Kidney (tissue), 14 donors: ENCODE results near the gene MYO5B. TPM values are rescaled to one million over a fixed set of nuclear protein-coding genes. Genes with fewer than 3 reads are reported as not detected.

ENCODE experiments used
- DNase-seq, 5 donors: peaks; one replicate each; pipeline ENCODE4 v3.0.0-alpha.2; 2013 to 2020
- FAIRE-seq: peaks from 2 replicates; lab custom pipeline; 2012; peaks lifted over from hg19 to GRCh38; lab: Jason Lieb, UNC
- H3K27ac ChIP-seq, 2 donors: one replicate each; pipeline ENCODE4 v1.7.0; 2013; ENCODE audit warnings: low read depth in 2 of 2, low read length in 2 of 2, inconsistent platforms in 1 of 2
- H3K27me3 ChIP-seq: one replicate; pipeline ENCODE4 v1.7.1; 2013; ENCODE audit warnings: low read length, inconsistent platforms; ENCODE audit not compliant: control insufficient read depth, insufficient read depth
- H3K36me3 ChIP-seq, 3 donors: one replicate each; pipeline versions ENCODE4 v1.7.0 to v1.7.1; 2013; ENCODE audit warnings: low read length in 3 of 3, control low read depth in 1 of 3, inconsistent platforms in 1 of 3; ENCODE audit not compliant: insufficient read depth in 3 of 3, control insufficient read depth in 2 of 3
- H3K4me1 ChIP-seq, 3 donors: one replicate each; pipeline versions ENCODE4 v1.7.0 to v1.7.1; 2013; ENCODE audit warnings: low read length in 3 of 3, inconsistent platforms in 1 of 3, low read depth in 1 of 3; ENCODE audit not compliant: control insufficient read depth in 2 of 3, insufficient read depth in 2 of 3
- H3K4me3 ChIP-seq, 3 donors: one replicate each; pipeline versions ENCODE4 v1.7.0 to v1.8.1; 2013; ENCODE audit warnings: low read length in 3 of 3, control low read depth in 1 of 3, inconsistent platforms in 1 of 3
- H3K9ac ChIP-seq, 3 donors: one replicate each; pipeline versions ENCODE4 v1.7.0 to v1.7.1; 2013; ENCODE audit warnings: low read length in 3 of 3, control low read depth in 1 of 3, inconsistent platforms in 1 of 3
- H3K9me3 ChIP-seq, 3 donors: one replicate each; pipeline versions ENCODE4 v1.7.0 to v1.7.1; 2013; ENCODE audit warnings: low read length in 3 of 3, control low read depth in 1 of 3, inconsistent platforms in 1 of 3; ENCODE audit not compliant: control insufficient read depth in 2 of 3, insufficient read depth in 1 of 3
- CTCF ChIP-seq: IDR thresholded peaks from 3 replicates; pipeline ENCODE4 v1.5.1; 2012; ENCODE audit warnings: mild to moderate bottlenecking, moderate library complexity, borderline replicate concordance; ENCODE audit not compliant: insufficient read depth; ENCODE audit errors: extremely low read depth
- intact Hi-C: fragments of 100-400 bp; cut with DNase I; formaldehyde crosslinking; loops from one replicate; pipeline ENCODE4 v1.11.1; 2022
- polyA plus RNA-seq: library from polyadenylated mRNA; stranded (reverse); fragments of 350-450 nt; fragmentation: Illumina TruSeq; extraction: RNeasy Lipid Tissue Mini Kit (QIAGEN cat#74804); gene quantifications from one replicate; pipeline ENCODE4 v1.2.3, GENCODE V29; 2014; ENCODE audit warnings: low read depth, low replicate concordance; ENCODE audit not compliant: insufficient read depth
- total RNA-seq: library from RNA; stranded (reverse); fragmentation: NEBNext Ultra II Directional; extraction: Animal tissue kit (Norgen Biotek cat#: 25700); gene quantifications from one replicate; pipeline ENCODE4 v1.2.1, GENCODE V29; 2021
- donor health status: control.
- donor health status: control.
- donor health status: control.
- donor health status: control.
- donor health status: control.
- donor health status: DM: yes; HTN: yes; CAD: no.
- donor health status: Normal renal cell carcinoma (clear cell type).

Gene MYO5B
- total and polyA plus RNA-seq, 2 donors from 2014 or later = 17.8 to 43.8 TPM

- no peaks in the 10 kb centered on the region for H3K36me3 ChIP-seq
- DNase-seq (no peak), FAIRE-seq (no peak)
- no peaks in the 10 kb centered on the region for H3K27me3 ChIP-seq
- no peak overlapping the region for H3K4me3 ChIP-seq
- no peak for TF ChIP-seq CTCF
- H3K4me1 ChIP-seq = no peaks in the 10 kb centered on the region
- H3K9me3 ChIP-seq = no peaks in the 10 kb centered on the region
- H3K27ac ChIP-seq = no peak overlapping the region
- no peak overlapping the region for H3K9ac ChIP-seq
- intact Hi-C loops = no loop called here
These were observed 104.3 kb downstream of the MYO5B start for GRCh38 chr18:50090370-50091312.

GRCh38 chr18:50089702-50090101, 105.2 kb downstream of the MYO5B start:
- Histone ChIP-seq H3K9me3 (no peaks in the 10 kb centered on the region), H3K4me1 (no peaks in the 10 kb centered on the region), H3K27me3 (no peaks in the 10 kb centered on the region), H3K36me3 (no peaks in the 10 kb centered on the region), H3K9ac (no peak overlapping the region), H3K27ac (no peak overlapping the region), H3K4me3 (no peak overlapping the region)
- intact Hi-C loops = no loop called here
- FAIRE-seq (no peak), DNase-seq (no peak)
- no peak for TF ChIP-seq CTCF

- Histone ChIP-seq H3K27ac (no peak overlapping the region), H3K9ac (no peak overlapping the region), H3K9me3 (no peaks in the 10 kb centered on the region), H3K4me1 (no peaks in the 10 kb centered on the region), H3K36me3 (no peaks in the 10 kb centered on the region), H3K27me3 (no peaks in the 10 kb centered on the region), H3K4me3 (no peak overlapping the region)
- DNase-seq (no peak), FAIRE-seq (no peak)
- TF ChIP-seq CTCF = no peak
- intact Hi-C loops = no loop called here
These were observed 111.2 kb downstream of the MYO5B start for GRCh38 chr18:50083708-50084107.
